M059J (cell line): Measurements from ENCODE around the gene CDH11. TPM values are rescaled to one million over a fixed set of nuclear protein-coding genes. Genes with fewer than 3 reads are reported as not detected.

ENCODE experiments used
- DNase-seq: peaks from one replicate; pipeline ENCODE4 v3.0.0-alpha.2; 2012; ENCODE audit warnings: low read depth
- total RNA-seq: library from RNA; depleted of rRNA; stranded (reverse); fragments of >200 nt; shearing (Covaris generic); gene quantifications from 2 replicates; pipeline ENCODE4 v1.2.3, GENCODE V29; 2014

The CDH11 gene
- total RNA-seq, 1 experiment from 2014 or later = 139 TPM

DNA sequence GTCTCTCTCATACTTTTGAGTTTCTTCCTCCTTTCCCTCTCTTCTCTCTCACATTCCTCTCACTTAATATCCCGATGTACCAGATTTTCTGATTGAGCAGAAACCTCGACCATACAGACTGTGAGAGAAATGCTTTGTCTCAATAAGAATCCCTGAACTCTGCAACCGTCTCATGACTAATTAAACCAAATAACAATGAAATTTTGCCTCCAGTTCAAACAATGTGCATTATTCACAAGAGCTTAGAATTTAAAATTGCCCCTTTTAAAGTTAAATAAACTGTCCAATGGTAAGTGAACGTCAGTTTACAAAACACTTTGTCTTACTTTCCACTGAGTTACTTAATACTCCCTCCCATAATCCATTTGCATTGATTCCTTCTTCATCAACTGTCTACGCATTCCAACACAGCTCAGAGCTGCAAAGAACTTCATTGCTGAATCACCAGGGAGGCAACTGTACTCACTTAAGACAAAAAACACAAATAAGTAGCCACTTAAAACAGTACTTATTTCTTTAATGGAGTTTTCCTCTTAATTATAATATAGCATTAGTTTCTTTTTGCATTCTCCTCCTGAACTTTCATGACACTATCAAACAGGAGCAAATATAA lies 4.9 kb downstream of the CDH11 start:
- DNase-seq = peak; percentile 12

DNA sequence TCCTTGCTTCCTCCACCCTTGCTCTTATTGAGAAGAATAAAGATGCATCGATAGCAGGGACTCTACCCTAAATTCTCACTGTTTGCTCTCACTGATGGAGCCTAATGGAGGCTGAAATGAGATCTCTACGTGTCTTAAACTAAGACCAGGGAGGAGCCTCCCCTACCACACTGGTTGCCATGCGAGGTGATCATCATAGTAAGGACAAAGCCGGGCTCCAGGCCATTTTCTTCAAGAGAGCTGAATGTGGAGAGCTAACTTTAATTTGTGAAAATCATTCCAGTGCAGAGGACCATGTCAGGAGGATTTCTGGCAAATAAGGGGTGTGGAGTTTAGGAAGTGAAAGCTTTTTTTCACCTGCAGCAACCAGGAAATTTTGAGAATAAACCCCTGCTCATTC lies 5.6 kb downstream of the CDH11 start:
- peak; percentile 34 for DNase-seq

DNA sequence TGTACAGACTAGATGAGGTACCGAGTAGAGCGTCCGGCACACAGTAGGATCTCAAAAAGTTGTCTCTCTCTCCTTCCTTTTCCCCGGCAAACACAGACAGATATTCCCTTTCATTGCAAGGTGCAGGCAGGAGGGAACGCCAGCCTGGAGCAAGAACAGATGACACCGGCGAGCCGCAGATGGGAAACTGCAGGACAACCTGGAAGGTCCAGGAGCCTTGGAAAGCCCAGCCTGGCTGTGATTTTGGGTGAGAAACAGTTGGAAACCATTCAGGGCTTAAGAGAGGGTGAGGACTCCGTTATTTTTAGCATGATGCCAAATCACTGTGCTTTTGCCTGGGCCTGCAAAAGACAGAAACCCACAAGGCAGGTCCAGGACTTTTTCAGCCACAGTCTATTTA lies 7.3 kb downstream of the CDH11 start:
- no peak for DNase-seq

DNA sequence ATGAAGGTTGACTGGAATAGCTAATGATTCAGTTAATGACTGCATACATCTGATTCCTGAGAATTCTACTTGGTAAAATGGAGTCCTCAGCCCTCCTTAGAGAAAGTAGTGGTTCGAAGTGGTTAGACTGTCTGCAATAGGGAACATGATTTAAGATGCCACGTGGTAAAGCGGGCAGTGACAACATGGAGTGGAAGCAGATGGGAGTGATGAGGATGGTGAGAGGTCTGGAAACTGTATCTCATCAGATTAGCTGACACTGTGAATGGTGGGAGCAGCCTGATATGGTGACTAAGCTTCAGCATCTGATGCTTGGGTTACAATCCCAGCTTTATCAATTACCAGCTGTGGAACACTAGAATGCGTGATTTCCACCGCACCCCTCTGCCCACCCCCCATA lies 8.4 kb downstream of the CDH11 start:
- DNase-seq = no peak

DNA sequence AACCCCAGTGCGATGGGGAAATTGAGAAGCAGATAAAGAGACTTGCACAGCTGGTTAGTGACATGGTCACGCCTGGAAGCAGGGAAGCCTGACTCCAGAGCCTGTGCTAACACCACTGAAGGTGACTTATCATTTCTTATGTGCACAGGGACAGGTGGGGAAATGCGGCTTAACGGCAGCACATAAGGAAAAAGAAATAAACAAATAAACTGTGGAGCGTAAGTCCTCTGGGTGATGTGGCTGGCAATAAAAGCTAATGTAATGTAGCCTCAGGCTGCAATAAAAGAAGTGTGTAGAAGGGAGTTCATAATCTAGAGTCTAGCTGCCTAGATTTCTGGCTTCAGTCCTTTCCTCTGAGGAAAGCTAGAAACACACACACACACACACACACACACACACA lies 10.6 kb downstream of the CDH11 start:
- DNase-seq = peak; percentile 92

DNA sequence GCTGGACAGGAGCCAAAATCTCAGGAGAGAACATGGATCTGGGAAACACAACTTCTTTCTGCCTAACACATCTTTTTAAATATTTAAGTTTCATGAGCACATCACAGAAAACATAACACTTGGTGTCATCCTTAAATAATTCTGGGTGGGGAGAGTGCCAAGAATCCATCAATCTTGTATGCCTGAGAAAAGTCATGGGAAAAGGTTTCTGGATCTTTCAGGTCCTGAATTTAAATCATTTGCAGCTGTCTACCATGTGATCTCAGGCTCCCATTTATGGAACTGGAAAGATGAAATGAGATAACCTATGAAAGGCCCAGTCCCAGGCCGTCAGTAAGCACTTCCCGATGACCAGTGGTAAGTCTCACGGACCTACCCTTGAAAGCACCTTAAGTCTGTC lies 15.1 kb downstream of the CDH11 start:
- no peak for DNase-seq

DNA sequence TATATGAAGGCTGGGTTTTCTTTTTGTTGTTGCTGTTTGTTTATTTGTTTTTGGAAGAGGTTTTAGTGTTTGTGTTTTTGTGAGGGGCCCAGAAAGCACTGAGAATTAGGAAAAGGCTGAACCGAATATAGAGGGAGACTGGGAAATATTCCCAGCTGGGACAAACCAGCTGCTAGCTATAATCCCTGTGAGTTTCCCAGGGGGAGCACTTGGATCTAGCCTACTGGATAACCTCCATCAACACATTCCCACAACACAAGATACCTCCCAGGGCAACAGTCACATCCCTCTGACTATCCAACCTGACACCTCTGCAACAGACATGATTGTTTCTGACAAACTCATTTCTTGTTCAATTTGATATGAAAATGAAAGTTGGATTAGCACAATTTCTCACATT lies 16.7 kb downstream of the CDH11 start:
- DNase-seq = no peak

DNA sequence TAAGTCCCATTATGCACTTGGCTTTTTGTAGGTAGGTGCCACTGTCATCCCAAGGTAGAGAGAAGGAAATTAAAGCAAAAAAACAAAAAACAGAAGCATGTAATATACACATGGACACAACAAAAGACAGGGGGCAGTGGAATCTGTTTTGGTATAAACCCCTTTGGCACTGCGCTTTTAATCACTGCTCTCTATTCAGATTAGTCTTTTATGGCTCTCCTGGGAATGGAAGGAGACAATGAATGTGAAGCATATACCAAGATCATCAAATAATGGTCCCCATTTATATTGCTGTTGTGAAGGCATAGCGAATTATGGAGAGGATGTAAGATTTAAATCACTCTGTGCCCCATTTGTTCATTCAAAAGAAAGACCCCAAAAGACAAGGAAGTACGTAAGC lies 17.4 kb downstream of the CDH11 start:
- no peak for DNase-seq

DNA sequence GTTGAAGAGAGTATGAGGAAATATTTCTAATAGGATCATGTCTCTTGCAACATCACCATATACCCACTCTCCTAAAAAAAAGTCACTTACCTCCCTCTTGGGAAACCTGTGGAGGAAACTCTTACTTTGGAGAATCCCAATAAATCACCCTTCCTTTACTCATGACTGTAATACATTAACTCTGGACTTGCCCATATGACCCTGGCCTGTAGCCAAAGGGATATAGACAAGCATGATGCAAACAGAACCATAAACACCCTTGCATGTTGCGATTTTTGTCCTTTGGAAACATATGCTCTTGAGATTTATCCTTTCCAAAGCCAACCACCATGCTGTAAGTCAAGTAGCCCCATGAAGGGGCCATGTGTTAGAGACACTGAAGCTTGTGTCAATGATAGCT lies 19.5 kb downstream of the CDH11 start:
- DNase-seq = no peak

DNA sequence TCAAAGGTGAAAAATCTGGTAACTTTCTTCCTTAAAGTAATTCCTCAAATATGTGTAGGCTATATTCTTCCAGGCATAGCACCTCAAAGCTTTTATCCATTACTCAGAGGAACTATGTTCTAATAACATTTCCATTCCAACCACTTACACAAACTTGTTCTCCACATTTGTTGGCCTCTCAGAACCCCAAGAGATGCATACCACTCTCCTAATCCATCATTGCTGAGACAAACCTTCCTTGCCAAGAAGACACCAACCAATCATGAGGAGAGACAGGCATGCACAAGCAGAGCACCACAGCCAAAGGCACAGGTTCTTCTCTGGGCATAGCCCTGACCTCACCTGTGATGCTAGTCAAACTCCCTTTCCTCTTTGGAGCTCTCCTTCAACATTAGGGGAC lies 20.9 kb downstream of the CDH11 start:
- DNase-seq = no peak

DNA sequence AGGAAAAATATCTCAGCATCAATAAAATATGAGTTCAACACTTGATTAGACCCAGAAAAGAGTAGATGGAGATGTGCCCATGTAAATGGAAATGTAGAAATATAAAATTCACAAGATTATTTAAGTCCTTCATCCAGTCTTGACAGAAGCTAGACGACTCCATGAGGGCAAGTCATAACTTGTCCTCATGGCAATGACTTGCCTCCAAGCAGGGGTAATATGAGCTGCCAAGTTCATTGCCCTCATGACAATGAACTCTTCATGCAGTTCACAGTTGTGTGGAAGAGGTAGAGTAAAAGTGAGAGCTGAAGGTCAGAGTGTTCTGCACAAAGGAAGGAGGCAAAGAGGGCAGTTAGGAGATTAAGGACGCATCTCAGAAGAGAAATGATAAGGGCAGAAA lies 22.3 kb downstream of the CDH11 start:
- DNase-seq = no peak

DNA sequence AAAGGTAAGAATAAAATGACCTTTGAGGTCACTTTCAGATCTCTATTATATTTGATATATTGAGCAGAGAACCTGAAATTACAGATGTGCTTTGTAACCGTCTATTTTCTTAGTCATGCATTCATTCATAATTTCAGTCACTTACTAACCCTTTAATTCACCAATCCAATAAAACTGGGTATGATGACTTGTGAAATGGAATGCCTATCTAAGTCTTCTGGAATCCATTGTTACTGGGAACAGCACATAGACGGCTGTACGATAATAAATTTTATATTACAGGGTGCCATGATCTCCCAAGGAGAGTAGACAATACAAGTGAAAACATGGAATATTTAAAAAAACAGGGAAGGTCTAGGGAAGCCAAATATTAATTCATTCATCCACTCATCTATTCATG lies 22.9 kb downstream of the CDH11 start:
- peak; percentile 34 for DNase-seq

DNA sequence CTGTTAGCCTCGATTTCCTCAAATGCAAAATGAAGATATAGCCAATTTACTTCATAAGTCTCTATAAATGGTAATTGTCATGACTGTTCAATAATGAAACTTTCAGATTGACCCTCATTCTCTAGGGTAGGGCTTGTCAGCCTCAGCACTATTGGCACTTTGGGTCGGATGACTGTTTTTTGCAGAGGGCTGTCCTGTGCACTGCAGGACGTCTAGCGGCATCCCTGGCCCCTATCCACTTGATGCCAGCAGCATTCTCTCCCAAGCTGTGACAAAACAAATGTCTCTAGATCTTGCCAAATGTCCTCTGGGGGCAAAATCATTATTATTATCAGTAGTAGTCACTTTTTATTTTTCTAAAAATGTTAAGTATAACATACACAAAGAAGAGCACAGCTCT lies 24.6 kb downstream of the CDH11 start:
- DNase-seq = no peak

DNA sequence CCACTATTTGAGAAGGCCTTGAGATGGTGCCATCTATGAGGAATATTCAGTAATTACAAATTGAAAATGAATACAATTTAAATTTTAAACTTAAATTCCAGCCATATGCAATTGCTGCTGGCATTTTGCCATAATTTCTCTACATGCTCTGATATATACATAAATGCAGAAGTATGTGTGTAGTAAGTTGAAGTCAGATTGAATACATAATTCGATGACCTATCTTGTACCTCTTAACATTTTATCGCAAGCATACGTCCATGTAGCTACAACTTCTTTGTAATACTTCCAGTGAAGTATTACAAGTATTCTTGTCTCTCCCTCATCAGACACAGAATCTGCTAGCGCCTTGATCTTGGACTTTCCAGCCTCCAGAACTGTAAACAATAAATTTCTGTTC lies 26.0 kb downstream of the CDH11 start:
- DNase-seq = no peak

DNA sequence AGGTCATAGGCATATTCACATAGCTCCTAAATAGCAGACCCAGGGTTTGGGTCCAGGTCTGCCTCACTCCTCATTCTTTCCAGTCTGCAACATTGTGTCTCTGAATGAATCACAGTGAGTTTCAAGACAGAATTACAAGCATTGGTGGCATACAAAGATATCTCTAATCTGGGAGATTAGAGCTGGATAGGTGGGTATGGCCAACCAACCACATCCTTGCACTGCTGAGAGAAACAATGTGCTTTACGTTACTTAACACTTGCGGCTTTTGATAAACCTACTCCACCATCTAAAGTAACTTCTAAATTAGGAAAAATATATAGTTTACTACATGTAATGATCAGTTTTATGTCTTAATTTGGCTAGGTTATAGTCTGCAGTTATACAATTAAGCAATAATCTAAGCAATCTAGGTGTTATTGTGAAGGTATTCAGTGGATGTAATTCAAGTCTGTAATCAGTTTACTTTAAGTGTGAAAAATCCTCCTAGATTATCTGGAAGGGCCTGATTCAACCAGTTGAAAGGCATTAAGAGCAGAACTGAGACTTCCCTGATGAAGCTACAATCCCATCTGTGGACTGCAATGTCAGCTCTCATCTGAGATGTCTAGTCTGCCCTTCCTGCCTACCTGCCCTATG lies 26.7 kb downstream of the CDH11 start:
- no peak for DNase-seq

DNA sequence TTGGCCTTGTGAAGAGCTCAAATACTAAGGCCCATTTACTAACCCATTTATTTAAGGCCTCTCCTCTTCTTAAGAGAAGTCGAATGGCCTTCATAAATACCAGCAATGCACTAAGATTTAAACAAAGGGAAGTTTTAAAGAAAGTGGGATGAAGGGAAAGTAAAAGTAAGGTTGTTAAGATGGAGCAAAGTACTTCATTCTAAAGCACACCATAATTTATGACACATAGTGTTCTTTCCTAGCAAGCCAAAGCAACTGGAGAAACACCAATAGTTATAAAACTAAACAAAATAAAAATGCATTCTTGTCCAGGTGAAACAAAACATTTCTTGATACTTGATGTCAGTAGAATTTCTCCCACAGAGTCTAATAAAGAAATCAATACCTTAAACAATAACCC lies 27.9 kb downstream of the CDH11 start:
- no peak for DNase-seq

DNA sequence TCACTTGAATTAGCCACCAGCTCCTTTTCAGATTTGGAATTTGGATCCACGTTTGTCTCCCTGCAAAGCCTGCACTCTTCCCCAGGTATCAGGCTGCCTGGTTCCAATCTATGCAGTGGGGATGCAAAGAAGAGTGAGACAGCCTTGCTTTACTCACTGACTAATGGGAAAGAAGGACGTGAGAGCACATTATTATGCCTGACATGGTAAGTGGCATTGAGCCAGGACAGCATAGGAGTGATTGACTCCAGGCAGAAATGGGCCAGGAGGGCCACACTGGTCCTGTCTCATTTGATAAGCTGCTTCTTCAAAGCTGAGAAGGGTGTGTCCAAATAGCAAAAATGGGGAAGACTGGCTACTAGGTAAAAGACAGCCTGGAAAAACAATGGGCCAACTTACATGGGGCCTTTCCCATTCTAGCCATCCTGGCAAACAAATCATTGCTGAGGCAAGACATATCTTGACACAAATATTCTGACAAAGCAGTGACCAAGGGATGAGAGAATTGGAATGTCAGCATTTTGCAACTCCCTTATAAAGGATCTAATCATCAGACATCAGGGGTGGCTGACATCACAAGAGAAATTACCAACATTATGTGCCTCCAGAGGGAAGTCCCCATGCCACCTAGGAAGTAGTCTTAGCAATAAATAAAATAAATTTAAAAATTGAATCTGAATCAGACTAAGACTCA lies 38.6 kb downstream of the CDH11 start:
- peak; percentile 65 for DNase-seq

DNA sequence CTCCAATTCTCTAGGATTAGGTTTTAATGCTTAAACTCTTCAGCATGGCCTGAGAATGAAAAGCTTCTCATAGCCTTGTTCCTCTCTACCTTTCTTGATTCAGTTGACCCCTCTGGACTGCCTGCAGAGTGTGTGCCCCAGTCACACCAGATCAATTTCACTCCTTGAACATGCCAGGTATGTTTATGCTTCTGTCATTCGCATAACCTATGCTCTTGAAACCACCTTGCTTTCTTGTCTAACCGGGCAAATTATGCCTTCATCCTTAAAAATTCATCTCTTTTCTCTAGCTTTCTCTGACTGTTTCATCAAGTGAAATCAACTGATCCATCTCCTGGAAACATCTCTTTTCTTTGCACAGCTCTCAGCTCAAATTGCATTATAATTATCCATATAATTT lies 42.3 kb downstream of the CDH11 start:
- no peak for DNase-seq

DNA sequence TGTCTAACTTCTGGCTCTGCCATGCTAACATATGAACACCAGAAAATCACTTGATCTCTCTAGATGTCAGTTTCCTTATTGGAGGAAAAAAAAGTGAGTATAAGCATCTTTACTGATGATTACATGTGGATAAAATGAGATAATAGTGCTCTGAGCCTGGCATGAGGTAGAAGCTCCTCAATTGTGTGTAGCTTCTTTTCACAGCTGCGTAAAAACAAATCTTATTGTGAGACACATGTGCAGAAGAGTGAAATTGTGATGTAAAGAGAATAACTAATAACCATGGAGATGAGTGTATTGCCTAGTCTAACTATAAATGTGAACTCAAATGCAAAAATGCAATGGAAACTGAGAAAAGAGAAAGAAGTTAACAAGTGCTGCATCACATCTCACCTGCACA lies 44.7 kb downstream of the CDH11 start:
- DNase-seq = no peak

DNA sequence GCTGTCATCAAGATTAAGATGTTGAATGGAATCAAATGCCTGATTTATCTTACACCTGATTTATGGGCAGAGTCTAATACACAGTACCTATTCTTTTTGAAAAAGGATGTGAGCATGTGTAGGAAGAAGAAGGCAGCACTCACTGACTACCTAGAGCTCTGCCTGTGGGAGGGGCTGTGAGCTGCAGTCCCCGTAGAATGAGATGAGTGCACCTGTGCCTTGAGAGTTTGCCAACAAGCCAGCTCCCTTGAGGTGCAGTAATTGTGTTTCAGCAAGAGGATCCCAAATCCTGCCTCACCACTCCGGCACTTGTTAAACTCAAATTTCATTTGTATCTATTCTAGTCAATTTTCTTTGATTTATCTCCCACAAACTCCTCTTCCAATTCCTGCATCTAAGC lies 46.0 kb downstream of the CDH11 start:
- DNase-seq = no peak

DNA sequence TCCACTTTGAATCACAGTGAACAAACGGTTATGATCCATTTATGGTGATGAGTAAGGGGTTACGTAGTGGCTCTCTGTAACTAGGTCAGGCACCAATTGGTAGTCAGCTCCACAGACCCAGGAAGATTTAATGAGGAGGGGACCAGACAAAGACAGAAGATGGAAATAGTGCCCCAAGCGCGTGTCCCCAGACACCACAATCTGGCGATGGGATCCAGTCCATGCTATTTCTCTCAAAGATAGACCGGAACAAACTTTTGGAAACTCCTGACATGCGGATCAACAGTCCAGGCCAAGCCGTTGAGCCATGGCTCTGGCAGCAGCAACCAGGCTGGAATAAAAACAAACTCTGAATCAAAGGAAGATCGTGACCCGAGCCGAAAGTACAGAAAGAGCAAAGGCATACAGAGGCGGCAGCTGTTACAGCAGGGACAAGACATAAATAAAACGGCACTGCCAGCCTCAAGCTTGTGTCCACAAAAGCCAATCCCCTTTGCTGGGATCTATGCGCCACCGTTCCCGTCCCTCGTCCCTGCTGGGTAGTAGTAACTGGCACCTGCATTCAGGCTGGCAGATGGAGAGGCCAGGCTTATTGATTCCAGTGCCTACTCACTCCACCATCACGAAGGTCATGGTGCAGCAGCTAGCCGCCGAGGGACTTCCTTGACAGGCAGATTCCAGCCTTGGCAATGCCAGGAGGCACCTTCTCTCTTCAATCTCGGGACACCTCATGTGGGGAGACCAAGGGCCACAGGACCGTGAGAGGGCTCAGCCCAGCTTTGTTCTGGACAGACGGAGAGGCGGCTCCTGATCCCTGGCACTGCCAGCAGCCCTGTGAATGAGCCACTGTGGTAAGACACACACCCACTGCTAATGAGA lies 50.2 kb downstream of the CDH11 start:
- DNase-seq = peak; percentile 75

DNA sequence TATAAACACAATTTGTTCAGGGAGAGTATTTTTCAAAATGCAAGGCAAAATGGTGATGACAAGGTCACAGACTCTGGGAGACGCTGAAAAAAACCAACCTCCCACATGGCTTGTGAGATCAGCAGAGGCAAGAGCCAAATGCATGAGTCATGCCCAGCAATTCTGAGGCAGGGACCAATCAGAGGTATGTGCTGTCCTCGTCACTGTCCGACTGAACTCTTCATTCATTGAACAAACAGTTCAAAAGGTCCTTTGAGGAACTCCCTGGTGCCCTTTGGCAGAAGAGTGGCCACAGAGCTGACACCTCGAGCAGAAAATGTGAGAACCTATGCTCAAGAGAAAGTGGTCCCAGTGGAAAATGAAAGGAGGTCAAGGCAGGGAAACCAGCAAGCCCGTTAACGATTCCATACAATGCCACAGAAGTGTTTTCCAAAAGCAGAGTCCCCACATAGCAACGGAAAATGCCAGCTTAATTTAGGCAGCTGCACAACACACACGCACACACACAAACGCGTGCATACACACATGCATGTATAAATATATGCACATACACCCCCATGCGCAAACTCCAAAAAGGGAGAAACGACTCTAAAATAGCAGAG lies 50.9 kb downstream of the CDH11 start:
- peak; percentile 97 for DNase-seq
